K562 (cell line): Measurements from ENCODE around the gene ZNF837. TPM values are rescaled to one million over a fixed set of nuclear protein-coding genes. Genes with fewer than 3 reads are reported as not detected.

Source experiments
- ATF1 ChIP-seq, 2 experiments: fragments of 450-650 bp in 1 of 2; IDR thresholded peaks; 2 replicates each; pipeline ENCODE4 v1.6.1; 2016; ENCODE audit warnings: missing compliant biosample characterization in 1 of 2, missing genetic modification characterization in 1 of 2
- ATF7 ChIP-seq: fragments of 450-650 bp; IDR thresholded peaks from 2 replicates; pipeline ENCODE4 v1.7.1; 2014; ENCODE audit warnings: mild to moderate bottlenecking, moderate library complexity
- C11orf30 ChIP-seq: fragments of 450-650 bp; IDR thresholded peaks from 2 replicates; pipeline ENCODE4 v1.6.1; 2016; ENCODE audit warnings: low read depth, mild to moderate bottlenecking
- CCAR2 ChIP-seq: fragments of 200-400 bp; formaldehyde crosslinking; IDR thresholded peaks from 2 replicates; pipeline ENCODE4 v1.6.1; 2017; ENCODE audit warnings: mild to moderate bottlenecking, low read depth, low read length
- CREBBP ChIP-seq: IDR thresholded peaks from one replicate; pipeline ENCODE4 v1.6.1; 2012; ENCODE audit warnings: low read depth, mild to moderate bottlenecking, control low read depth, inconsistent platforms, low read length
- DDX20 ChIP-seq: fragments of 450-650 bp; IDR thresholded peaks from 2 replicates; pipeline ENCODE4 v1.6.1; 2016; ENCODE audit warnings: missing genetic modification characterization, low read depth, mild to moderate bottlenecking, missing compliant biosample characterization, moderate library complexity
- ETS1 ChIP-seq: conservative IDR thresholded peaks from 2 replicates; pipeline ENCODE4 v1.6.1; 2011; ENCODE audit warnings: low read depth, mild to moderate bottlenecking, low read length; ENCODE audit not compliant: control insufficient read depth
- ETV1 ChIP-seq: fragments of 450-650 bp; conservative IDR thresholded peaks from 2 replicates; pipeline ENCODE4 v1.6.1; 2016; ENCODE audit warnings: missing genetic modification characterization, control low read depth, low read depth, missing compliant biosample characterization
- HNRNPH1 ChIP-seq: fragments of 200-400 bp; formaldehyde crosslinking; optimal IDR thresholded peaks from 2 replicates; pipeline ENCODE3; 2017; ENCODE audit warnings: low read depth, mild to moderate bottlenecking, low read length, moderate library complexity
- JUN ChIP-seq, 2 experiments: sonication (generic) in 1 of 2; formaldehyde crosslinking in 1 of 2; IDR thresholded peaks; 2 replicates each; pipeline versions ENCODE4 v1.6.1 to v1.8.0; 2012 to 2022; ENCODE audit warnings: borderline replicate concordance in 2 of 2, mild to moderate bottlenecking in 2 of 2, improper control_type of control experiment in 1 of 2, low read depth in 1 of 2, low read length in 1 of 2, missing genetic modification reagents in 1 of 2
- MTA3 ChIP-seq: fragments of 450-650 bp; formaldehyde crosslinking; IDR thresholded peaks from 2 replicates; pipeline ENCODE4 v1.6.1; 2017; ENCODE audit warnings: mild to moderate bottlenecking, borderline replicate concordance
- NR0B1 ChIP-seq: fragments of 450-650 bp; IDR thresholded peaks from one replicate; pipeline ENCODE4 v1.6.1; 2018; ENCODE audit warnings: mild to moderate bottlenecking, moderate library complexity; ENCODE audit not compliant: partially characterized antibody
- PHF8 ChIP-seq: fragments of 200-600 bp; sonication (generic); IDR thresholded peaks from 2 replicates; pipeline ENCODE4 v1.6.1; 2012; ENCODE audit warnings: mixed run types, mild to moderate bottlenecking, inconsistent platforms, low read length, moderate library complexity, borderline replicate concordance
- THAP12 ChIP-seq: fragments of 250-450 bp; sonication (Bioruptor Pico); IDR thresholded peaks from 2 replicates; pipeline ENCODE4 v1.9.0; 2021; ENCODE audit warnings: mild to moderate bottlenecking, inconsistent platforms
- XRCC3 ChIP-seq: fragments of 450-650 bp; IDR thresholded peaks from 2 replicates; pipeline ENCODE4 v1.6.1; 2017; ENCODE audit warnings: mild to moderate bottlenecking, moderate library complexity
- YY1 ChIP-seq, 3 experiments: IDR thresholded peaks; 2 replicates each; pipeline ENCODE4 v1.6.1; 2011; ENCODE audit warnings: low read length in 2 of 3, mild to moderate bottlenecking in 2 of 3, moderate library complexity in 2 of 3, borderline replicate concordance in 1 of 3, control low read depth in 1 of 3, low read depth in 1 of 3; ENCODE audit not compliant: insufficient read depth in 3 of 3, insufficient replicate concordance in 2 of 3, control insufficient read depth in 1 of 3, insufficient read length in 1 of 3; ENCODE audit errors: extremely low read depth in 1 of 3
- ZNF274 ChIP-seq: IDR thresholded peaks from 2 replicates; pipeline ENCODE4 v1.6.1; 2011; ENCODE audit warnings: low read depth, mild to moderate bottlenecking, low read length, moderate library complexity, borderline replicate concordance
- polyA plus RNA-seq, 8 experiments: library from polyadenylated mRNA; depleted of rRNA in 4 of 8; stranded (reverse) in 5 of 8; unstranded in 3 of 8; fragments of >200 nt; fragmentation: Nextera tagmentation in 2 of 8; fragmentation: Illumina TruSeq in 1 of 8; extraction: Ambion mirVana in 2 of 8; extraction: Trizol in 1 of 8; gene quantifications; 2 replicates each; pipeline versions ENCODE4 v1.2.1 to v1.2.3, GENCODE V29; 2011 to 2014; ENCODE audit warnings: inconsistent platforms in 1 of 8, missing spikeins in 1 of 8
- total RNA-seq, 7 experiments: library from RNA; depleted of rRNA in 6 of 7; stranded (reverse); fragments of >200 nt in 6 of 7; fragmentation: Illumina TruSeq in 2 of 7; extraction: Trizol in 2 of 7; gene quantifications; 2 replicates each; pipeline versions ENCODE4 v1.2.1 to v1.2.3, GENCODE V29; 2011 to 2021; ENCODE audit warnings: low replicate concordance in 1 of 7

Gene ZNF837
- total and polyA plus RNA-seq, 9 of the 15 experiments (the other 6 are each of a cell fraction or from before 2014, with no cell fraction given), result 0.11 to 2.1 (median 0.57) TPM; not detected in 4

- TF ChIP-seq DDX20 (no peak), C11orf30 (no peak), JUN (IDR thresholded peaks at IDR 0.05; ENCODE audit: borderline replicate concordance, low read depth, low read length) (no peak), JUN (CRISPR knock-in tag; IDR thresholded peaks at IDR 0.05; ENCODE audit: borderline replicate concordance) (peak; percentile 74; the same call in 1 of the 2 replicates), ETS1 (no peak; the same call in 1 of the 2 replicates), YY1 (IDR thresholded peaks at IDR 0.05; ENCODE audit: borderline replicate concordance in 1 of 3, control insufficient read depth in 1 of 3, extremely low read depth in 1 of 3, insufficient read depth in 3 of 3, insufficient read length in 1 of 3, insufficient replicate concordance in 2 of 3, low read depth in 1 of 3, low read length in 2 of 3) (no peak), ETV1 (tag) (no peak), MTA3 (0 out of 2 replicates have a peak, but pooled peaks have one; percentile 72), ZNF274 (no peak), THAP12 (CRISPR knock-in tag) (no peak), CCAR2 (no peak), ATF1 (CRISPR knock-in tag; IDR thresholded peaks at IDR 0.05) (no peak), ATF1 (tag; IDR thresholded peaks at IDR 0.05) (peak; percentile 74), CREBBP (no peak), ATF7 (peak; percentile 57; the same call in 1 of the 2 replicates), XRCC3 (no peak), NR0B1 (no peak), HNRNPH1 (no peak), PHF8 (peak; percentile 81; the same call in 1 of the 2 replicates)
These were observed 33.6 kb downstream of the ZNF837 start (continued) for GRCh38 chr19:58346961-58347929.
